GM18526 (cell line): ENCODE data around the gene GMPR2.

Experiments
- POLR2A ChIP-seq: IDR thresholded peaks from 3 replicates; pipeline ENCODE4 v1.6.1; 2011; ENCODE audit not compliant: insufficient read length; ENCODE audit errors: extremely low read depth

GMPR2 gene

GRCh38 chr14:24264298-24264697, 31.6 kb downstream of the GMPR2 start:
- no peak for TF ChIP-seq POLR2A

GRCh38 chr14:24266344-24267244, 33.9 kb downstream of the GMPR2 start:
- no peak for TF ChIP-seq POLR2A

GRCh38 chr14:24267516-24267915, 34.8 kb downstream of the GMPR2 start:
- TF ChIP-seq POLR2A = no peak

- no peak for TF ChIP-seq POLR2A
Observed at GRCh38 chr14:24268225-24268624, 35.5 kb downstream of the GMPR2 start.

GRCh38 chr14:24269368-24269767, 36.6 kb downstream of the GMPR2 start:
- TF ChIP-seq POLR2A = no peak

- TF ChIP-seq POLR2A = no peak
Observed at GRCh38 chr14:24269910-24270536, 37.3 kb downstream of the GMPR2 start.

- no peak for TF ChIP-seq POLR2A
Observed at GRCh38 chr14:24270537-24271133, 37.9 kb downstream of the GMPR2 start.

GRCh38 chr14:24271134-24271833, 38.6 kb downstream of the GMPR2 start, which contains the start of gene RABGGTA:
RABGGTA (minus strand) TSS chr14:24271597; CDS start chr14:24271115, 482 bp downstream.
- peak; percentile 61 for TF ChIP-seq POLR2A

- no peak for TF ChIP-seq POLR2A
Observed at GRCh38 chr14:24271834-24272263, 39.1 kb downstream of the GMPR2 start.

GRCh38 chr14:24272467-24272866, 39.7 kb downstream of the GMPR2 start:
- no peak for TF ChIP-seq POLR2A

GRCh38 chr14:24273422-24273998, 40.8 kb downstream of the GMPR2 start:
- TF ChIP-seq POLR2A = no peak

GRCh38 chr14:24274101-24274543, 41.4 kb downstream of the GMPR2 start:
- peak; percentile 20 for TF ChIP-seq POLR2A

GRCh38 chr14:24277071-24277470, 44.3 kb downstream of the GMPR2 start:
- no peak for TF ChIP-seq POLR2A

GRCh38 chr14:24277606-24278321, 45.0 kb downstream of the GMPR2 start:
- TF ChIP-seq POLR2A = no peak
